HG03575 (cell line): Measurements from ENCODE around the gene DLGAP1.
"Not testable (repeated sequence)": the region's sequence is repeated elsewhere in the genome, so short reads cannot be mapped to it uniquely, and the experiment has no call there.

Experiments
- ATAC-seq: cut with Tn5 transposase; IDR thresholded peaks from one replicate; pipeline ENCODE4 v1.9.1; 2021; ENCODE audit not compliant: unreplicated experiment, insufficient number of reproducible peaks, low FRiP score; ENCODE audit errors: extremely low read depth

DLGAP1 gene

DNA sequence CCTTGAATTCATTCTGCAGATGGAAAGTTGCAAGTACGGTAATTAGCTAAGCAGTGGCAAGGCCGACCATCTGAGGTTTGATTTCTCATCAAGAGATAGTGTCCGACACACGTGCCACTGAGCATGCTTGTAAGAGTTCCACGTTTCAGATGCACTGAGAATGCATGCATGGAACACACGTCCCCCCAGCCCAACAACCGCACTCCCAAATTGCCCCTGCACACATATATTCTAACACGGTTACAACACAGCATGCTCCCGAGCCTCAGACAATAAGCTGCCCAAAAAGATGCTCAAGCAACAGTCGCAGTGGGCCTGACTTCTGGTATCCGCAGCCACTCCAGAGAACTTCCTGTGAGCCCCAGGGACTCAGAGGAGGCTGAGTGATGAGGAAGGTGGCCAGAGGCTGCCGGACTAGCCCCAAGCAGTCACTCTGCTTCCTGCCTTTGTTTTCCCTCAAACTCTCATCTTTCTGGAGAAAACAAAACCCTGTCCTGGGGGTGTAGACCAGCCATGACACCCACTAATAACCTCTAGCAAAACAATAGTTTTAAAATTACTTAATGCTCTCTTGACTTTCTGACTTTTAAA lies 801.2 kb downstream of the DLGAP1 start:
- ATAC-seq: no peak

DNA sequence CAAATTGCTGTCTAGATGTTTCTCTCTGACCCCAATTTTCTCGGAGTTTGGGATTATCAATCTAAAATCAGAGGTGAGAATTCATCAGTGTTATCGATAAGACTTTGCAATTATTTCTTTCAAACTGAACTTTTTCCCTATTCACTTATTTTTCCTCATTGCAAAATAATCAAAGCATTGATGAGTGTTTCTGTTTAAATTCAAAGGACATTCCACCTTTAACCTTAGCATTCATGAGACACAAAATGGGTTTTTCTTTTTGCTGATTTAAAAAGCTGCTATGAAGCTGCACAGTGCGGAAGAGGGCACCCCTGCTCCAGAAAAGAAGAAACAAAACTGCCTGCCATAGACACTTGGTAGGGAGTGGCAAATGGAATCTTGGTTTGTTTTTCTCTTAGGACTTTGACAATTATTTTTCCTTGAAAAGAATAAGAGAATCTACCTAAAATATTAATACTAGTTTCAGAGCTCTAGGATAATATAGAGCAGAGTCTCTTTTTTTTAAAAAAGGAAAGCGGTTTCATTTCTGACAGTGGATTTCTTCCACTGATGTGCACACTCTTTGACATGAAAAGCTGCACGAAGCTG lies 801.8 kb downstream of the DLGAP1 start:
- ATAC-seq: no peak

DNA sequence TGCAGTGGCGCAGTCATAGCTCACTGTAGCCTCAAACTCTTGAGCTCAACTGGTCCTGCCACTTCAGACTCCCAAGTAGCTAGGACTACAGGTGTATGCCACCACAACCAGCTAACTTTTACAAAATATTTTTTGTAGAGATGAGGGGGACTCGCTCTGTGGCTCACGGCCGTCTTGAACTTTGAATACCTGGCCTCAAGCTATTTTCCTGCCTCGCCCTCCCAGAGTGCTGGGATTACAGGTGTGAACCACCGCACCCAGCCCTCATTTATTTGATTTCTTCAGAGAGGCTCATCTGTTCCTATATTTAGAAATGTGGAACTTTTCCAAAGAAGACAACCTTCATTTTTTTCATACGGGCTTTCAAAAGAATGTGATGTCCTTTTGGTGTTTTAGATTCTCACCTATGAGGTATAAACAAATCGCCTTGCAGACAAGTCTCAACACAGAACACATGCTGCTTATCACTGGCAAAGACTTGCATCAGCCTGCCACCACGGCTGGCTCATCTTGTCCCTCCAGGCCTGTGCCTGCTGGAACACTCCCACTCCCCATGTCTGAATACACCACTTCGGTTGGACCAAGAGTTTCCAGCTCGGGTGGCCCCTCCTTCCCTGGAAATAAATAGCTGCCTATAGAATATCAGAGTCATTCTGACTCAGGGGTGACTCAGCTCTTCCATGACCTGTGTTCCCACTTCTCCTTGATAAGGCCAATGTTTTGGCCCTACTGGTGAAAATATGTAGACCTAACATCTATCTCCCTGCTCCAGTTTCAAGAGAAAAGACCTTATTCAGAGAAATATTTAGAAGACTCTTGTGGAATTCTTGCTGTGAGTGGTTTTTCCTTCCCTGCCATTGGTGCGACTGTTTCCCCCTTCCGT lies 802.5 kb downstream of the DLGAP1 start:
- no peak for ATAC-seq

- no peak for ATAC-seq
Measured at GRCh38 chr18:3651266-3651665, 803.8 kb downstream of the DLGAP1 start.

GRCh38 chr18:3650521-3651042 lies 804.5 kb downstream of the DLGAP1 start:
- not testable (repeated sequence) for ATAC-seq

GRCh38 chr18:3649633-3650426 lies 805.3 kb downstream of the DLGAP1 start:
- no peak for ATAC-seq

GRCh38 chr18:3649135-3649632 lies 805.9 kb downstream of the DLGAP1 start:
- no peak for ATAC-seq

DNA sequence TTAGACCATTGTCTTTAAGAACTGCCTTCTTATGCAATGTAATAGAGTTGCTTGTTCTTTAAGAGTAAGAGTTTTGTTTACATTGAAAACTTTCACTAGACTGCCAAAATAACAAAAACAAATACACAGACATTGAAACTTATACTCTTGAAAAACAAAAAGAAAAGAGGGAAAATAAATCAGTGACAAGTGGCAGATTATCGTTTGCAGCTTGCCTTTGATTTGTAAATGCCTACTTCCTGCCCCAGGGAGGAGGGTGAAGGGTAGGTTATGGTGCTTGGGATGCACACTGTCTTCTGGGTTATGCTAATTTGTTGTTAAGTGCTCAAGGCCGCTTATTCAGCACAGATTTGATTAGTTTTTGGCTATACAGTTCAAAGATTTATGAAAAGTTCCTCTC lies 806.5 kb downstream of the DLGAP1 start:
- ATAC-seq: no peak

DNA sequence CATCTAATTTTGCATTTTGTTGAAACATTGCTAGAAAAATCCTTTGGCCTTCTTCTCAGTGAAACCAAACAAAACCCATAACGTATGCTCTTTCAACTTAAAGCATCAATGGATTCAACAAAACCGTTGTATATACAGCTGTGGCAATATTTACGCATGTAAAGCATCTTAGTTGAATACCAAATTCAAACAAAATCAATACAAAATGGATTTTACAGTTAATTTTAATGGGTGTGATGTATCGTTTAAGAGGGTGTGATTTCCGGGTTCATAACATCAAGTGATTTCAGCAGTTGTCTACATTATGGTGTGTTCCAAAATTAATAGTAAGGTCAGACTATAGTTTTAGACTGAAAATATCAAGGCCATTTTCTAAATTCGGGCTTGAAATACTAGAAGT lies 806.9 kb downstream of the DLGAP1 start:
- no peak for ATAC-seq

- no peak for ATAC-seq
Measured at GRCh38 chr18:3647636-3648035, 807.5 kb downstream of the DLGAP1 start.

DNA sequence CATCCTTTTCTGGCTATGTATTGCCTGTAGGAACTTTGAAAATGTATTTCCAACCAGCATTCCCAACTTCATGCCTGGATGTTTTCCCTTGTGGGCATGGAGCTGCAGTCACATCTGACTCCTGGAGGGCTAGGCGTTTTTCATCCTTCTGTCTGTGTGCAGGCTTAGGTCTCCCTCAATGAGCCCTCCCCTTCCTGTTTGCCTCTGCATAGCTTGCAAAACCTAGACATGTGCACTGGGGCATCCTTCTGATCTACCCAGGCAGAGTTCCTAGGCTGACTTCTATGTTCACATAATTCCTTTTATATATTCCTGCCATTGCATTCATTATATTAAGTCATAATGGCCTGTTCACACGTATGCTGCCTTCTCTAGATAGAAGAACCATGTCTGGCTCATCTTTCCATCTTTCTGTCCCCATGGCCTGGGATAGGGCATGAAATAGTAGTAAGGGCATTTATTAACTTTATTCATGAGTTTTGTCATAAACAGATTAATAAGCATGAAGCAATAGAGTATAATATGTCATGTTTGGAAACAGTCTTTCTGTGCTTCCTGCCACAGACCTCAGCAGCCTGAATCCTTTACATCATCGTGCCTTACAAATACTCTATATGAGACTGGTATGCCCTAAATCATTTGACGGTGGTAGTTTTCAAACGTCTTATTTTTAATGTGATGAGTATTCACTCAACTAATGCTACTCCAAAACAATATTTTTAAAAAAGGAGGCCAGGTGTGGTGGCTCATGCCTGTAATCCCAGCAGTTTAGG lies 809.5 kb downstream of the DLGAP1 start:
- no peak for ATAC-seq

DNA sequence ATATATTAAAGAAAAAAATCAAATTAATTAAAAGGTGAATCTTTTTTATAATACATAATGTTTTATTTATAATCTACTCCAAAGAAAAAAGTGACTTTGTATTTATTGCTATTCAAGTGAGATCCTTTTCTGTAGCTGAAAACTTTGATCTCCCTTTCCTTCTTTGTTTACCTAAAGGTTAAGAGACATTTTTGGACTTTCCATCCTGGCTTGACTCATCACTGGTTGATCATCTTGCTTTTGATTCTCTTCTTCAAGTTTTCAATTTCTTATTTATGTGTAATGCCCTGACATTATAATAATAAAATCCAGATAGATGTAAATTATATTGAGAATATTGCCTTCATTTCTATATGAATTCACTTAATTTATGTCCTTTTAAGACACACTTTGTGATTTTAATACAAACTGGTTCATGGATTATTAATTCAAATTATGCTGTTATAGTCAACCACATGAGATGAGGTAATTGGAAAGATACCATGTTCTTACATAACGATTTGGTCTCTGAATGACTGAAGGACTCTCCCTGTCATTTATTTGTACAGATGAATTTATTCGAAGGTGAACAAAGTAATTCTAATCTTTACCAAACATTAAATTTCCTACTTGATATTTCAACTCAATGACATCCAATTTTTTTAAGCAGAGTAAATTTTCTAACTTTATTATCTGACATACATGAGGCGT lies 820.7 kb downstream of the DLGAP1 start:
- no peak for ATAC-seq

- ATAC-seq: no peak
Measured at GRCh38 chr18:3631887-3632286, 823.2 kb downstream of the DLGAP1 start.

DNA sequence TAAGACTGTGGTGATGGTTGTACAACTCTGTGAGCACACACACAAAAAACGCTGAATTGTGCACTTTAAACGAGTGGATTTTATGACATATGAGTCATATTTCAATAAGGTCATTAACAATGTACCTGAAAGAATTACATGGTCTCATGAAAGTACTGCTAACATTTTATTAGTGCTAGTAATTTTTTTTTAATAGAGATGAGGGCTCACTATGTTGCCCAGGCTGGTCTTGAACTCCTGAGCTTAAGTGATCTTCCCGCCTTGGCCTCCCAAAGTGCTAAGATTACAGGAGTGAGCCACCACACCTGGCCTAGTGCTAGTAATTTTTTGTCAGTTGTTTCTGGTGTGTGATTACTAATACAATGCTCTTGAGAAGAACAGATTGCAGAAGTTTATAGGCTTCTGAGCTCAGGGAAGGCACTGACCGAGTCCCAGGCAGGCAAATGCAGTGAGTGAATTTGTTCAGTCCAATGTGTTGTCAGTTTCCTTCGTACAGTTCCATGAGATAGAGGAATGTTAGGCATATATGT lies 828.1 kb downstream of the DLGAP1 start:
- no peak for ATAC-seq

DNA sequence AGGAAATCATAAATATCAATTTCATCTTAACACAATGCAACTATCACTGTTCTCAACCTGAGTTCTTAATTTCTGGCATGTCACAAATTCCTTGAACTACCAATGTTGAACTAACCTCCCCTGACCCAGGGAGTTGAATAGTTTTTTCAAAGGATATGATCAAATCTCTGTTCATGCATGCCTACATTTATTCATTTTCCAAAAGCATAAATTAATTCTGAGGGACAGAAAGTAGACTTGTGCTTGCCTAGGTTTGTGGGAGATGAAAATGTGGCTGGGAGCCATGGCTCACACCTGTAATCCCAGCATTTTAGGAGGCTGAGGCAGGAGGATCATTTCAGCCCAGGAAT lies 829.4 kb downstream of the DLGAP1 start:
- ATAC-seq: no peak

- ATAC-seq: no peak
Measured at GRCh38 chr18:3624935-3625741, 830.0 kb downstream of the DLGAP1 start.

DNA sequence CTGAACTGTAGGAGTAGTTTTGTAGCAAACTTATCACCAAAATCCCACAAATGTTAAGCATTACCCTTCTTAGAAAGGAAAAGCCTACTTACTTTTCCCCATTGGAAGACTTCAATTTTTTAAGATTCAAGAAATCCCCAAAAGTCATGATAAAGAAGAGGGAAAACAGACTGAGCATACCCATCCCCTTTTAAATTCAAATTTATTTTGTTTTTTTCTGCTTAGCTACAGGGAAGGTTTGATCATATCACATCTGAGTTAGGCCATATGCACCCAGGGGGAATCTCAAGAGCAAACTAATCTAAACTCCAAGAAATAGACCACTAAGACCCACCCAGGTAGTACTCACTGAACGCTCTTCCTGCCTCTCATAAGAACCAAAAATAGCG lies 830.6 kb downstream of the DLGAP1 start:
- no peak for ATAC-seq
